Measurements from ENCODE around the gene MOGAT1. TPM values are rescaled to one million over a fixed set of nuclear protein-coding genes. Genes with fewer than 3 reads are reported as not detected.

MOGAT1 gene
- total and polyA plus RNA-seq, 2 of the 4 experiments (the other 2 are of a cell fraction) = not detected

- DNase-seq (no peak), ATAC-seq (ENCODE audit: low read depth) (no peak)
- POLR2A ChIA-PET (ENCODE audit: unreplicated experiment) = no interaction called here
- H2AK5ac ChIP-seq (ENCODE audit: low read depth, low read length) = no peak overlapping the region
- no peak overlapping the region for H4K8ac ChIP-seq (ENCODE audit: low read depth in 2 of 2, low read length in 2 of 2)
- no peak overlapping the region for H3K18ac ChIP-seq (ENCODE audit: low read depth, low read length)
- WGBS, 2 experiments (ENCODE audit: extremely low coverage in 2 of 2, insufficient read length in 1 of 2) = no CpG with 5 or more reads among the region's 5 CpGs
- H3K23ac ChIP-seq (ENCODE audit: low read depth, low read length) = no peak overlapping the region
- H3K36me3 ChIP-seq (ENCODE audit: control insufficient read depth, insufficient read depth, low read length) = no peaks in the 10 kb centered on the region
- no peak overlapping the region for H3K4ac ChIP-seq (ENCODE audit: low read depth, low read length)
- H3K56ac ChIP-seq (ENCODE audit: extremely low read depth, insufficient read depth, low read length) = no peak overlapping the region
- no peak overlapping the region for H3K4me3 ChIP-seq (ENCODE audit: insufficient read depth, low read depth, low read length)
- dilution Hi-C loops (cut with HindIII; ENCODE audit: low sequenced_read_pairs, unreplicated experiment) (no loop called here), intact Hi-C loops (cut with micrococcal nuclease) (no loop called here), in situ Hi-C loops (cut with MboI; ENCODE audit: low sequenced_read_pairs) (no loop called here)
- no peak overlapping the region for H3K4me2 ChIP-seq (ENCODE audit: low read depth, low read length)
- no peak overlapping the region for H4K5ac ChIP-seq (ENCODE audit: low read depth, low read length)
- H3K4me1 ChIP-seq (ENCODE audit: control insufficient read depth, insufficient read depth, low read length) = peaks cover 9% of the 10 kb centered on the region
- no peak overlapping the region for H2BK15ac ChIP-seq (ENCODE audit: low read depth, low read length)
- no peaks in the 10 kb centered on the region for H3K9me3 ChIP-seq (ENCODE audit: control insufficient read depth, insufficient read depth, low read length)
- TF ChIP-seq MAFK (IDR thresholded peaks at IDR 0.05; ENCODE audit: low read depth, low read length) (no peak), RCOR1 (IDR thresholded peaks at IDR 0.05; ENCODE audit: insufficient replicate concordance, low read length) (no peak), NFE2L2 (IDR thresholded peaks at IDR 0.05; ENCODE audit: low read depth, low read length) (no peak), SMC3 (IDR thresholded peaks at IDR 0.05; ENCODE audit: low read depth, low read length) (no peak), POLR2A (IDR thresholded peaks at IDR 0.05; ENCODE audit: low read depth, low read length) (no peak), RFX5 (IDR thresholded peaks at IDR 0.05; ENCODE audit: low read depth, low read length) (no peak), CEBPB (IDR thresholded peaks at IDR 0.05; ENCODE audit: low read depth, low read length) (no peak), MAZ (IDR thresholded peaks at IDR 0.05; ENCODE audit: borderline replicate concordance, low read depth, low read length) (no peak)
- H2AFZ ChIP-seq (replicated peaks; ENCODE audit: low read length, poor library complexity) = no peak overlapping the region
- H3K9ac ChIP-seq (ENCODE audit: low read depth, low read length) = no peak overlapping the region
- H4K20me1 ChIP-seq (ENCODE audit: insufficient read depth, low read length) = no peaks in the 10 kb centered on the region
- BruUV-seq (replicated peaks) = no TSS peak
- H2BK20ac ChIP-seq (ENCODE audit: low read depth, low read length) = no peak overlapping the region
- H3K9me1 ChIP-seq (ENCODE audit: insufficient read depth, low read length) = 0 out of 2 replicates have a peak, but pooled peaks cover 2% of the 10 kb centered on the region
- CTCF ChIA-PET = interaction anchor here (0.7 kb wide), 1 partner anchor 59 kb away, joined by 3 read pairs; no protein-coding TSS in a partner anchor
- no peak overlapping the region for H3K14ac ChIP-seq (replicated peaks; ENCODE audit: low read depth, low read length)
- H4K91ac ChIP-seq (ENCODE audit: insufficient read depth, low read depth, low read length) = no peak overlapping the region
- H2BK5ac ChIP-seq (ENCODE audit: low read depth, low read length, poor library complexity, severe bottlenecking) = no peak overlapping the region
- no peaks in the 10 kb centered on the region for H3K27me3 ChIP-seq (ENCODE audit: control insufficient read depth, insufficient read depth, low read length)
- H3K79me1 ChIP-seq (ENCODE audit: low read depth in 1 of 2, low read length in 2 of 2) = no peaks in the 10 kb centered on the region
- H2AK9ac ChIP-seq (replicated peaks; ENCODE audit: low read depth, low read length, poor library complexity) = no peak overlapping the region
- H2BK120ac ChIP-seq (ENCODE audit: low read depth, low read length) = no peak overlapping the region
- H3K27ac ChIP-seq (ENCODE audit: insufficient read depth, low read length) = no peak overlapping the region
Measured at GRCh38 chr2:222738312-222738711, 66.9 kb downstream of the MOGAT1 start.
